SIG-M5 (cell line): ENCODE data around the gene ZBTB47.

ENCODE experiments used
- DNase-seq: peaks from one replicate; lab custom pipeline; 2025; lab: John Stamatoyannopoulos, UW

The ZBTB47 gene

DNA sequence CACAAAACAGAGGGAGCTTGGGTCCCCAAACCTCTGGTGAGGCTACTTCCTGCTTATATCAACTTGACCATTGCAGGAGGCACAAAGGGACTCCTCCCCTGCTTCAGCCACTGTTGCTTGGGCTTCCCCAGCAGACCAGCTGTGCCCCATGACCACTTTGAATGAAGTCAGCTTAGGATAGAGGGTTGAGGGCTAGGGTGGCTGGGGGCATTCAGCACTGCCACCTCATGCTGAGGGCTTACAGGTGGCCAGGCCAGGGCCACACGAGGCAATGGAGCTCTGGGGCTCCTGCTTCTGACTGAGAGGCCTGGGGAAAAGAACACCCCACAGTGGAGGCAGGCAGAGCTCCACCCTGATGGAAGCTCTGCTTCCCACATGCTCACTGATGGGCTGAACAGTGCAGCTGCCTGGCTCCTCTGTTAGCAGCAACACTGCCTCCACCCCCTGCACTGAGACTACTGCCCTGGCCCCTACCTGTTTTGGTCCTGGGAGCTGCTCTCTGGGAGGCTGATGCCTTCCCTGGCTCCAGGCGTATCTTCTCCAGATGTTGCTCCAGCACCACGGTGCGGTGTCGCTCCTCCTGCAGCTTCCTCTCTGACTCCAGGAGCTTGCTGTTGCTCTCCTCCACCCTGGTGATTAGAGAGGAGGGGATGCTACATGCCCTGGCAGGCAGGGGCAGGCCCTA is 59.3 kb downstream of the ZBTB47 start:
- DNase-seq, result no peak

DNA sequence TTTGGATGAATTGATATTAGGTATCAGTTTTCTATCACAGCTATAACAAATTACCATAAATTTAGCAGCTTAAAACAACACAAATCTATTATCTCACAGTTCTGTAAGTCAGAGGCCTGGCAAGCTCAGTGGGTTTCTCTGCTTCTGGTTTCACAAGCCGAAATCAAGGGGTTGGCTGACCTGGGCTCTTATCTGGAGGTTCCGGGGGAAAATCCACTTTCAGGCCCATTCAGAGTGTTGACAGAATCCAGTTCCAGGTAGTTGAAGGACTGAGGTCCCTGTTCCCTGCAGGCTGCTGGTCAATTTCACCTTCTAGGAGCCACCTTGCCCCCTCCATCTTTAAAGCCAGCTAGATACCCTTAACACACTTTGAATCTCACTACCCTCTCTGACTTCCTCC is 60.2 kb downstream of the ZBTB47 start:
- no peak for DNase-seq

DNA sequence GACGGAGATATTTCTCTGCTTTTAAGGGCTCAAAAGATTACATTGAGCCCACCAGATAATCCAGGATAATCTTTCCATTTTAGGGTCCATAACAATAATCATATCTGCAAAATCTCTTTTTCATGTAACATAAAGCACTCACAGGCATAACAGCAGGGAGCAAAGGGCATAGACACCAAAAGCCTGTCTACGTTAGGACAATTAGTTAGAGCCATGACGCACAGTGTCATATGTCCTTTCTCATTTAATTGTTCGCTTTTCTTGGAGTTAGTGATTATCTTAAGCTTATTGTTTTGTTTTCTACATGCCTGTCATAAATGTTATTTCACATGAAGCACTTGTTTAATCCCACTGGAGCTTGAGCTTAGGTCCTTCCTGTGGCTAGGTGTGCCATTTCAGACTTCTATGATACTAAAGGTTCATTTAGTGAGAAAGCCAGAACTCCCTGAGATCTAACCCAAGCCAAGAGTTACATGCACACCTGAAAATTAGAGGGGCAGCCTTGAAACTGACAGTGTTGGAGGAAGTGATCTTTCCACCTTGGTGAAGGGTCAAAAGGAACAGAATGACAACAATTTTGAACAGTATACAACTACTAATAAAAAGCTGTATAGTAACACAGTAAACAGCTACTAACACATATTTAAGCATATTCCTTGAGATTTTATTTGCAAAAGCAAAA is 60.8 kb downstream of the ZBTB47 start:
- no peak for DNase-seq
